ENCODE results near the gene MAFG.
"Not testable (repeated sequence)": the region's sequence is repeated elsewhere in the genome, so short reads cannot be mapped to it uniquely, and the experiment has no call there.

The MAFG gene

GRCh38 chr17:81924557-81925532, 2.7 kb downstream of the MAFG start:
- Histone ChIP-seq H3K27me3 (ENCODE audit: insufficient read depth, low read length) (peaks cover 16% of the 10 kb centered on the region), H3K27ac (ENCODE audit: low read depth, low read length) (peak overlapping the region; percentile 96), H3K4me1 (ENCODE audit: insufficient read depth, low read length) (peaks cover 26% of the 10 kb centered on the region), H3K9me3 (ENCODE audit: insufficient read depth, low read depth, low read length) (no peaks in the 10 kb centered on the region), H3K9ac (ENCODE audit: low read depth, low read length) (peak overlapping the region; percentile 82), H3K36me3 (ENCODE audit: insufficient read depth, low read length) (peaks cover 30% of the 10 kb centered on the region), H3K4me3 (ENCODE audit: low read length) (peak overlapping the region; percentile 42)
- 48% methylated on average over 21 of the region's 21 CpGs for WGBS

- H3K9me3 ChIP-seq (ENCODE audit: insufficient read depth, low read depth, low read length) = no peaks in the 10 kb centered on the region
- peak overlapping the region; percentile 82 for H3K9ac ChIP-seq (ENCODE audit: low read depth, low read length)
- H3K4me1 ChIP-seq (ENCODE audit: insufficient read depth, low read length) = peaks cover 26% of the 10 kb centered on the region
- WGBS = 19% methylated on average over 32 of the region's 32 CpGs
- peak overlapping the region; percentile 42 for H3K4me3 ChIP-seq (ENCODE audit: low read length)
- peak overlapping the region; percentile 96 for H3K27ac ChIP-seq (ENCODE audit: low read depth, low read length)
- peaks cover 5% of the 10 kb centered on the region for H3K27me3 ChIP-seq (ENCODE audit: insufficient read depth, low read length)
- peaks cover 38% of the 10 kb centered on the region for H3K36me3 ChIP-seq (ENCODE audit: insufficient read depth, low read length)
Observed at GRCh38 chr17:81923302-81924260, 4.0 kb downstream of the MAFG start.

- Histone ChIP-seq H3K4me1 (ENCODE audit: insufficient read depth, low read length) (peaks cover 26% of the 10 kb centered on the region), H3K27me3 (ENCODE audit: insufficient read depth, low read length) (no peaks in the 10 kb centered on the region), H3K27ac (ENCODE audit: low read depth, low read length) (peak overlapping the region; percentile 96), H3K4me3 (ENCODE audit: low read length) (peak overlapping the region; percentile 42), H3K36me3 (ENCODE audit: insufficient read depth, low read length) (peaks cover 38% of the 10 kb centered on the region), H3K9me3 (ENCODE audit: insufficient read depth, low read depth, low read length) (no peaks in the 10 kb centered on the region), H3K9ac (ENCODE audit: low read depth, low read length) (peak overlapping the region; percentile 82; the same call in 1 of the 2 replicates)
- 89% methylated on average over 56 of the region's 58 CpGs for WGBS
Observed at GRCh38 chr17:81922566-81923301, 4.8 kb downstream of the MAFG start.

- H3K4me3 ChIP-seq (ENCODE audit: low read length) = no peak overlapping the region
- H3K27ac ChIP-seq (ENCODE audit: low read depth, low read length) = no peak overlapping the region
- 96% methylated on average over 23 of the region's 23 CpGs for WGBS
- H3K27me3 ChIP-seq (ENCODE audit: insufficient read depth, low read length) = no peaks in the 10 kb centered on the region
- H3K36me3 ChIP-seq (ENCODE audit: insufficient read depth, low read length) = peaks cover 38% of the 10 kb centered on the region
- no peak overlapping the region for H3K9ac ChIP-seq (ENCODE audit: low read depth, low read length)
- H3K9me3 ChIP-seq (ENCODE audit: insufficient read depth, low read depth, low read length) = no peaks in the 10 kb centered on the region
- peaks cover 28% of the 10 kb centered on the region for H3K4me1 ChIP-seq (ENCODE audit: insufficient read depth, low read length)
Observed at GRCh38 chr17:81921996-81922565, 5.5 kb downstream of the MAFG start.

- H3K27ac ChIP-seq (ENCODE audit: low read depth, low read length) = no peak overlapping the region
- H3K9me3 ChIP-seq (ENCODE audit: insufficient read depth, low read depth, low read length) = no peaks in the 10 kb centered on the region
- H3K36me3 ChIP-seq (ENCODE audit: insufficient read depth, low read length) = peaks cover 38% of the 10 kb centered on the region
- H3K9ac ChIP-seq (ENCODE audit: low read depth, low read length) = no peak overlapping the region
- H3K27me3 ChIP-seq (ENCODE audit: insufficient read depth, low read length) = no peaks in the 10 kb centered on the region
- H3K4me3 ChIP-seq (ENCODE audit: low read length) = no peak overlapping the region
- H3K4me1 ChIP-seq (ENCODE audit: insufficient read depth, low read length) = peaks cover 33% of the 10 kb centered on the region
- 100% methylated on average over 1 of the region's 3 CpGs for WGBS
Observed at GRCh38 chr17:81921537-81921862, 6.0 kb downstream of the MAFG start.

GRCh38 chr17:81920612-81921536, 6.7 kb downstream of the MAFG start:
- Histone ChIP-seq H3K27me3 (ENCODE audit: insufficient read depth, low read length) (no peaks in the 10 kb centered on the region), H3K9ac (ENCODE audit: low read depth, low read length) (no peak overlapping the region), H3K27ac (ENCODE audit: low read depth, low read length) (no peak overlapping the region), H3K9me3 (ENCODE audit: insufficient read depth, low read depth, low read length) (no peaks in the 10 kb centered on the region), H3K4me3 (ENCODE audit: low read length) (no peak overlapping the region), H3K36me3 (ENCODE audit: insufficient read depth, low read length) (peaks cover 40% of the 10 kb centered on the region), H3K4me1 (ENCODE audit: insufficient read depth, low read length) (peaks cover 29% of the 10 kb centered on the region)
- 95% methylated on average over 33 of the region's 33 CpGs for WGBS

- Histone ChIP-seq H3K36me3 (ENCODE audit: insufficient read depth, low read length) (peaks cover 59% of the 10 kb centered on the region), H3K27me3 (ENCODE audit: insufficient read depth, low read length) (no peaks in the 10 kb centered on the region), H3K4me3 (ENCODE audit: low read length) (no peak overlapping the region), H3K4me1 (ENCODE audit: insufficient read depth, low read length) (peaks cover 15% of the 10 kb centered on the region), H3K9ac (ENCODE audit: low read depth, low read length) (no peak overlapping the region), H3K9me3 (ENCODE audit: insufficient read depth, low read depth, low read length) (no peaks in the 10 kb centered on the region), H3K27ac (ENCODE audit: low read depth, low read length) (no peak overlapping the region)
- 90% methylated on average over 15 of the region's 15 CpGs for WGBS
Observed at GRCh38 chr17:81918832-81919545, 8.5 kb downstream of the MAFG start.

- peaks cover 66% of the 10 kb centered on the region for H3K36me3 ChIP-seq (ENCODE audit: insufficient read depth, low read length)
- H3K9me3 ChIP-seq (ENCODE audit: insufficient read depth, low read depth, low read length); H3K4me1 ChIP-seq (ENCODE audit: insufficient read depth, low read length); H3K27ac ChIP-seq (ENCODE audit: low read depth, low read length); H3K9ac ChIP-seq (ENCODE audit: low read depth, low read length); H3K27me3 ChIP-seq (ENCODE audit: insufficient read depth, low read length): not testable (repeated sequence)
- H3K4me3 ChIP-seq (ENCODE audit: low read length) = peak overlapping the region; percentile 87
- 42% methylated on average over 9 of the region's 9 CpGs for WGBS
Observed at GRCh38 chr17:81918333-81918669, 9.2 kb downstream of the MAFG start.

- H3K9ac ChIP-seq (ENCODE audit: low read depth, low read length) = peak within 1 kb of the TSS; percentile 81
- H3K4me1 ChIP-seq (ENCODE audit: insufficient read depth, low read length) = peaks cover 6% of the 10 kb centered on the region; the same call in 1 of the 2 replicates
- no peaks in the 10 kb centered on the region for H3K27me3 ChIP-seq (ENCODE audit: insufficient read depth, low read length)
- peaks cover 71% of the 10 kb centered on the region for H3K36me3 ChIP-seq (ENCODE audit: insufficient read depth, low read length)
- under 1% methylated on average over 88 of the region's 94 CpGs for WGBS
- no peaks in the 10 kb centered on the region for H3K9me3 ChIP-seq (ENCODE audit: insufficient read depth, low read depth, low read length)
- peak within 1 kb of the TSS; percentile 87 for H3K4me3 ChIP-seq (ENCODE audit: low read length)
- H3K27ac ChIP-seq (ENCODE audit: low read depth, low read length) = peak within 1 kb of the TSS; percentile 60; the same call in 1 of the 2 replicates
Observed at GRCh38 chr17:81917565-81918332, 9.8 kb downstream of the MAFG start, which contains the start of gene SIRT7. TSS of gene SIRT7 (minus strand) at chr17:81918176. CDS start at chr17:81918131, 45 bp downstream.

Data from HUES64 (cell line).